GM12873 (cell line): Measurements from ENCODE around the gene CCNB3.

Source experiments
- TF ChIP-seq, protein P1 (sequence below): IDR thresholded peaks from 2 replicates; pipeline ENCODE4 v1.5.1; 2012; ENCODE audit warnings: low read depth, mild to moderate bottlenecking, moderate library complexity, low read length, control low read depth; ENCODE audit not compliant: insufficient read depth; ENCODE audit errors: missing control alignments

The CCNB3 gene

DNA sequence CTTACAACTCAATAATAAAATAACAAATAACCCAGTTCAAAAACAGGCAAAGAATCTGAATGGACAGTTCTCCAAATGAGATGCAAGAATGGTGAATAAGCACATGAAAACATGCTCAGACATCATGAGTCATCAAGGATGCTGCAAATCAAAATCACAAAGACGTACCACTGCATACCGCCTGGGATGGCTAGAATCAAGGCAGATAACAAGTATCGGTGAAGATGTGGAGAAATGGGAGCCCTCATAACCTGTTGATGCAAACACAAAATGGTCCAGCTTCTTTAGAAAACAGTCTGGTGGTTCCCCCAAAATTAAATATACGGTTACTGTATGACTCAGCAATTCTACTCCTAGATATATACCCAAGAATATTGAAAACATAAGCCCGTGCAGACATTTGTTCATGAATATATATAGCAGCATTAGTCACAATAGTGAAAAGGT, 36.3 kb upstream of the CCNB3 start:
- TF ChIP-seq, protein P1, sequence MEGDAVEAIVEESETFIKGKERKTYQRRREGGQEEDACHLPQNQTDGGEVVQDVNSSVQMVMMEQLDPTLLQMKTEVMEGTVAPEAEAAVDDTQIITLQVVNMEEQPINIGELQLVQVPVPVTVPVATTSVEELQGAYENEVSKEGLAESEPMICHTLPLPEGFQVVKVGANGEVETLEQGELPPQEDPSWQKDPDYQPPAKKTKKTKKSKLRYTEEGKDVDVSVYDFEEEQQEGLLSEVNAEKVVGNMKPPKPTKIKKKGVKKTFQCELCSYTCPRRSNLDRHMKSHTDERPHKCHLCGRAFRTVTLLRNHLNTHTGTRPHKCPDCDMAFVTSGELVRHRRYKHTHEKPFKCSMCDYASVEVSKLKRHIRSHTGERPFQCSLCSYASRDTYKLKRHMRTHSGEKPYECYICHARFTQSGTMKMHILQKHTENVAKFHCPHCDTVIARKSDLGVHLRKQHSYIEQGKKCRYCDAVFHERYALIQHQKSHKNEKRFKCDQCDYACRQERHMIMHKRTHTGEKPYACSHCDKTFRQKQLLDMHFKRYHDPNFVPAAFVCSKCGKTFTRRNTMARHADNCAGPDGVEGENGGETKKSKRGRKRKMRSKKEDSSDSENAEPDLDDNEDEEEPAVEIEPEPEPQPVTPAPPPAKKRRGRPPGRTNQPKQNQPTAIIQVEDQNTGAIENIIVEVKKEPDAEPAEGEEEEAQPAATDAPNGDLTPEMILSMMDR: no peak

DNA sequence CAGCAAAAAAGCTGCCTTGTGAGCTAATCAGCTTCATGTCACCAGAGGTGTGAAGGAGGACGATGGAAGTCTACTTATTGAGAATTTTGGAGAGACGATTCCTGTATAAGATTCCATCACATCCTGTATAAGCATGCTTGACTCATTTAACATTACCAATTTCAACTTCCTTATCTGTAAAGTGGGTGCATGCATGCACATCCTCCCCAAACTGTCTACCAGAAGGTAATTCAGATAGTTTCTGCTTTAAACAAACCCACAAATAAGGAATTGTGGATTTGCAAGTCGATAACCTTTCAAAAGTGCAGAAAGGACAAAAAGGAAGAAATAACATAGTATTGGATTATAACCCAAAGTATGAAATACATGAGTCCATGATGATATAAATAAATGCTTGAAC, 34.8 kb upstream of the CCNB3 start:
- TF ChIP-seq, protein P1: no peak

DNA sequence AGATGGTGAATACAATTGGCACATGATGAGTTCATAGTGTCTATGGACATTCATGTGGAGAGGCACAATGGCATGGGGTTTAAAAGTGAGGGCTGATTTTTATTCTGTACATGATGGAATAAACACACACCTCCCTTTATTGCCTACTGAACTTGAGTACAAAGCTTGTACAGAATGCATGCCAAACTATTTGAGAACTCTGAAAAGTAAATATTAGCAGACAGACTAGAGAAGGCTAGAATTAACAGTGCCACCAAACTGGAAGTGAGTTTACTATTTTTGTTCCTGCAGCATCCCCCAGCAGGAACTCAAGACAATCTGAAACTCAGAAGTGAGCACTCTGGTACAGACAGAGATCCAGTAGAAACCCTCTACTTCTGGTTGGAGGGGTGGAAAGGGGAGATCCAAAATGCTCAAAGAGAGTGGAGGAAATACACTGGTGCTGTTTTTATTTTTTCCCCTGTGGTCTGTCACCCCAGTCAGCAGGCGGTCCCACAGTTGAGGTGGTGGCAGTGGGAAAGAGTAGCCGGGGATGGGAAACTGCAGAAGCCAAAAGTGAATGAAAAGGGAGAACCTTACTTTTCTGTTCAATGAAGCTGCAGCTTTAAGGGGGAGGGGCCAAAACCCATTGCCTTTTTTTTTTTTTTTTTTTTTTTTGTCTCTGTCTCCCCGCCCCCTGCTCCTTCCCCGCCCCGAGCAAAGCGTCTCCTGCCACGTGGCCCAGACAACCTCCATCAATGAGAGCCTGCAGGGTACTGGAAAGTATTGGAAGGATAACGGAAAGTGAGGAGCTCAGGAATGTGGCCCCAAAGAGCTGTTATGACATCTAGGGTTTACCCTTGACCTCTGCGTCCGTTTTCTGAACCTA, 24.3 kb upstream of the CCNB3 start:
- TF ChIP-seq, protein P1: no peak

DNA sequence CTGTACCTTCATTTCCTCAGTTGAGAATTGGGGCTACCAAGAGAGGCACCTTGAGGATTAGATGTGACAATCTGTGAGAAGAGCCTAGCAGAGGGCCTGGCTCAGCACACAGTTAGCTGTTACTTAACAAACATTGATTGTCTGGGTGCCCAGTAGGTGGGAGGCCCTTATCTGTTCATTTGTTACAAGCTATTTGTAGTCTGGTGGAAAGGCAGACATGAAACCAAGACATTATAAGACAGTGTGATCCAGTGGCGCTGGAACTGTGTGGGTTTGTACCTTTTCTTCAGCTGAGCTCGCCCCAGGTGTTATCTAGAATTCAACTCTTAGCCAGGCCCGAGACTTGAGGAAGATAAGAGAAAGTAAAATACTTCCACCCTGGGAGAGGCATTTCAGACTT, 20.7 kb upstream of the CCNB3 start:
- TF ChIP-seq, protein P1: no peak

DNA sequence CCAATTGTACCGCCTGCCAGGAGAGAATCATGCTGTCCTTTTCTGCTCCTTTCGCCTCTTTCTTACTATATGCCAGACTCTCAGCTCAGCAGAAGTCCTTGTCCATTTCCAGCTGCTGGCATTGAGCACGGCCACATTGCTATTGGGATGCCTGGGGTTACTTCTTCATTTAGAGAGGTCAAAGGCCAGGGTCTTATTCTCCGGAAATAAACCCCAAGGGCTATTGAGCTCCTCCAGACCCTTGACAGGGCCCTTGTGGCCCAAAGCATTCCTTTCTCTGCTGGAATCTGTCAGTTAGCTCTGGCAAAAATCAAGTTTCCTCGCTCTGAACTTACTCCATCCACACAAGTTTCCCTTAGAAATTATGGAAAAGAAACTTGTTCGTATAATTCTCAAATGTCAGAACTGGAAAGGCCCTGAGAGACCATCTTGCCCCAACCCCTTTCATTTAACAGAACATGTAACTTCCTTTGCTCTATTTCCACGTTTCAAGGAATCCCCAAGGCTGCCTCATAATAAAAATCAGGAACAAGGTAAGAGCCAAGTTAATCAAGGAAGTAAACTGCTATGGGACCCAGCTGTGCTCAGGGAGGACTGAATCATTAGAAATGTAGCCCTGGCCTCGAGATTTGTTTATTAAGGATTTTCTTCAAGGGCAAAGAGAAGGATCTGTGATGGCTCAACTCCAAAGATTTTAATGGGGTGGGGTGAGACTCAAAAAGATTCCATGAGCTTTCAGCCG, 15.5 kb upstream of the CCNB3 start:
- TF ChIP-seq, protein P1: no peak

DNA sequence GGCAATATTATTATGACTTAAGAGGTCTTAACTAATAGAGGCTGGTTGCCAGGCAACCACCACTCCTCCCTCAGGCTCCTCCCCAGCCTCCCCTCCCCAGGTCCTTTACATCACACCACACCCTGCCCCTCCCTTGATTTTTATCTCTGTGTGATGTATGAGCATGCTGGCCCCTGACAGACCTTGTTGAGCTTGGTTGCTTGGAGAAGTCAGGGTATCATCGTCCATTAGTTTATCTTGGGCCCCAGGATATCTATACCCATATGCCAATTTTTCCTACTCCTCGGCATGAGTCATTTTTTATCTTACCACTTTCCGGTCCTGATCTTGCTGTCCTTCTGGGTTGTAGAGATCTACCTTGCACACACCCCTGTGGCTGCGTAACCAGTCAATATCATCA, 6.2 kb upstream of the CCNB3 start:
- TF ChIP-seq, protein P1: no peak

DNA sequence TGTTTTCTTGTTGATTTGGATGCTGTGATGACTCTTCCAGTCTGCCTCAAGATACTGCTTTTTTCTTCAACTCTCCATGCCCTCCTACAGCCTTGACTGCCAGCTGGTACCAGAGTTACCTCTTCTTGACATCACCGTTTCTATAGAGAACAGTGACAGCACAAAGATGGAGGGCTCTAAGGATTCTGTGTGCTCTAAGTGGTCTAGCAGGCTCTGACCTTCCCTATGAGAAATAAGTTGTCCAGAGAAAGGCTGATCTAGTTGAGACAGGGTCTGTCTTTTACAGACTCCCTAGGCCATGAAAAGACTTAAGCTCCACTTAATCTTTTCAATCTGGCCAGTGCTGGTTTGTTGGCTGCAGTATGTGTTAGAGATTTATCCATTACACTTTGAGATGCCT, 3.7 kb upstream of the CCNB3 start, which contains the start of gene AKAP4:
Gene AKAP4, minus strand, starts transcription at position 101 of the 400 bp plus-strand sequence. CDS start 118 bp downstream, outside the sequence.
- TF ChIP-seq, protein P1: no peak
